B cell (primary cell): ENCODE results near the gene B3GAT3. TPM values are rescaled to one million over a fixed set of nuclear protein-coding genes. Genes with fewer than 3 reads are reported as not detected.

Experiments
- ATAC-seq: fragments of 200-7000 bp; cut with Tn5 transposase; one replicate; pipeline ENCODE4 v1.10.0; 2021; ENCODE audit warnings: low read depth, mild to moderate bottlenecking, moderate number of reproducible peaks, moderate library complexity
- CTCF ChIA-PET: fragments of 350-600 bp; sonication (Branson Sonifier 250); formaldehyde crosslinking; loops from one replicate; lab custom pipeline; 2021; ENCODE audit warnings: antibody characterized with exemption, inconsistent platforms; lab: Charles Lee
- POLR2A ChIA-PET: fragments of 350-600 bp; sonication (Branson Sonifier 250); formaldehyde crosslinking; loops from one replicate; lab custom pipeline; 2021; ENCODE audit warnings: antibody characterized with exemption; lab: Charles Lee
- DNase-seq: peaks from one replicate; pipeline ENCODE4 v3.0.0; 2013
- H2AFZ ChIP-seq: 2 replicates; pipeline ENCODE4 v1.6.1; 2012; ENCODE audit warnings: mild to moderate bottlenecking, low read depth, low read length; ENCODE audit not compliant: insufficient read depth, poor library complexity, severe bottlenecking
- H3K27ac ChIP-seq, 2 donors: 1 replicate in 1 of 2; 2 replicates in 1 of 2; pipeline ENCODE4 v1.5.1; 2012 to 2013; ENCODE audit warnings: low read length in 2 of 2, mild to moderate bottlenecking in 2 of 2, moderate library complexity in 1 of 2
- H3K27me3 ChIP-seq, 4 experiments: fragments of 200-600 bp in 1 of 4; sonication (generic) in 1 of 4; replicated peaks in 1 of 4; 1 replicate in 2 of 4; 2 replicates in 2 of 4; pipeline versions ENCODE4 v1.6.1 to v1.7.0; 2013 to 2016; ENCODE audit warnings: low read length in 3 of 4, mild to moderate bottlenecking in 2 of 4, mixed read lengths in 1 of 4, moderate library complexity in 1 of 4; ENCODE audit not compliant: insufficient read depth in 4 of 4, control insufficient read depth in 3 of 4; ENCODE audit errors: control extremely low read depth in 1 of 4
- H3K36me3 ChIP-seq, 2 experiments: replicated peaks in 1 of 2; 1 replicate in 1 of 2; 2 replicates in 1 of 2; pipeline versions ENCODE4 v1.6.1 to v1.7.1; 2013; ENCODE audit warnings: low read length in 1 of 2; ENCODE audit not compliant: insufficient read depth in 2 of 2, control insufficient read depth in 1 of 2; ENCODE audit errors: control extremely low read depth in 1 of 2, extremely low read depth in 1 of 2
- H3K4me1 ChIP-seq, 2 donors: fragments of 200-600 bp in 1 of 2; sonication (generic) in 1 of 2; 1 replicate in 1 of 2; 2 replicates in 1 of 2; pipeline versions ENCODE4 v1.5.1 to v1.6.1; 2013 to 2017; ENCODE audit warnings: low read length in 2 of 2; ENCODE audit not compliant: control insufficient read depth in 2 of 2, insufficient read depth in 2 of 2
- H3K4me2 ChIP-seq: replicated peaks from 2 replicates; pipeline ENCODE3; 2012; ENCODE audit warnings: mild to moderate bottlenecking, low read depth, low read length; ENCODE audit not compliant: poor library complexity, severe bottlenecking
- H3K4me3 ChIP-seq, 5 experiments: fragments of 200-600 bp in 1 of 5; sonication (generic) in 1 of 5; 1 replicate in 3 of 5; 2 replicates in 2 of 5; pipeline versions ENCODE4 v1.5.1 to v1.7.0; 2011 to 2016; ENCODE audit warnings: low read length in 4 of 5, mild to moderate bottlenecking in 4 of 5, low read depth in 2 of 5, control low read depth in 1 of 5, moderate library complexity in 1 of 5; ENCODE audit not compliant: insufficient read depth in 1 of 5; ENCODE audit errors: control extremely low read depth in 1 of 5, extremely low read depth in 1 of 5
- H3K79me2 ChIP-seq: fragments of 200-600 bp; sonication (generic); one replicate; pipeline ENCODE4 v1.6.0; 2016; ENCODE audit warnings: low read length; ENCODE audit not compliant: control insufficient read depth, insufficient read depth
- H3K9ac ChIP-seq: fragments of 200-600 bp; sonication (generic); 2 replicates; pipeline ENCODE4 v1.6.1; 2017; ENCODE audit warnings: mild to moderate bottlenecking, low read length, moderate library complexity
- H3K9me3 ChIP-seq, 3 donors: one replicate each; pipeline versions ENCODE4 v1.6.1 to v1.7.1; 2013; ENCODE audit warnings: low read length in 2 of 3; ENCODE audit not compliant: control insufficient read depth in 2 of 3, insufficient read depth in 1 of 3; ENCODE audit errors: control extremely low read depth in 1 of 3
- H4K20me1 ChIP-seq: 2 replicates; pipeline ENCODE4 v1.6.0; 2012; ENCODE audit warnings: mild to moderate bottlenecking, low read length; ENCODE audit not compliant: insufficient read depth, control insufficient read depth, poor library complexity, severe bottlenecking
- H3K27ac Mint-ChIP-seq: one replicate; pipeline ENCODE4 v1.8.0; 2021; ENCODE audit warnings: mixed read lengths
- H3K27me3 Mint-ChIP-seq: one replicate; pipeline ENCODE4 v1.8.0; 2021; ENCODE audit warnings: mixed read lengths
- H3K4me1 Mint-ChIP-seq: one replicate; pipeline ENCODE4 v1.8.0; 2021; ENCODE audit warnings: mixed read lengths
- H3K4me3 Mint-ChIP-seq: one replicate; pipeline ENCODE4 v1.8.0; 2021; ENCODE audit warnings: mixed read lengths
- H3K9me3 Mint-ChIP-seq: one replicate; pipeline ENCODE4 v1.8.0; 2022; ENCODE audit warnings: mixed read lengths; ENCODE audit not compliant: insufficient read depth
- EZH2 ChIP-seq: IDR thresholded peaks from 2 replicates; pipeline ENCODE4 v1.6.1; 2012; ENCODE audit warnings: borderline replicate concordance, low read depth, mild to moderate bottlenecking, moderate library complexity, low read length; ENCODE audit not compliant: insufficient read depth, poor library complexity, severe bottlenecking
- WGBS: methylation state at CpG from one replicate; pipeline ENCODE4 v1.1.5; 2013; ENCODE audit warnings: missing lambda C conversion rate; ENCODE audit not compliant: insufficient coverage; 5-methylcytosine and 5-hydroxymethylcytosine counted together
- intact Hi-C: fragments of 100-400 bp; cut with micrococcal nuclease; formaldehyde crosslinking; loops from one replicate; pipeline ENCODE4 v1.10.0; 2022
- polyA plus RNA-seq: library from polyadenylated mRNA; depleted of rRNA; stranded (reverse); fragments of >200 nt; gene quantifications from 2 replicates; pipeline ENCODE4 v1.2.3, GENCODE V29; 2012
- total RNA-seq, 2 donors: library from RNA; stranded (reverse); fragments of 120-200 nt in 1 of 2; gene quantifications; 1 replicate in 1 of 2; 2 replicates in 1 of 2; pipeline versions ENCODE4 v1.2.3 to v1.2.4, GENCODE V29; 2013 to 2022
- TF ChIP-seq, protein P1 (sequence below): fragments of 200-600 bp; IDR thresholded peaks from one replicate; pipeline ENCODE4 v1.8.0; 2022; ENCODE audit warnings: antibody characterized with exemption, mild to moderate bottlenecking

B3GAT3 gene
- total and polyA plus RNA-seq, 2 donors (not counting 1 experiment from before 2014, with no cell fraction given), result 66.6 to 89.3 TPM

DNA sequence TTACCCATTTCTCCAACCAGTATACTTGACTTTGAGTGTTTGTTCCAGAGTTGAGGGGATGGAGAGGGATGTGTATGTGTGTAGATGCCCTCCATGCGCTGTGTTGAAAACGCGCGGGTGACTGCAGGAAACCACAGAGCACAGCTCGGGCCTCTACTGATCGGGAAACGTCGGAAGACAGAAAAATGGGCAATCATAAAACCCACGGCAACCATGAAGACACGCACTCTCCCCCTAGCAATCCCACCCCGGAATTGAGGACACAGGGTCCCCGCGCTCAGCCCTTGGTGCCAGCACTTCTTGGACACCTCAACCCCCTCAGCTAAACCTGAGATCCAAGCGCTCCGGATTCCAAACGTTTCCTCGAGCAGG lies 49.4 kb upstream of the B3GAT3 start:
- peaks cover 53% of the 10 kb centered on the region for H3K4me1 Mint-ChIP-seq
- CTCF ChIA-PET, result interaction anchor here (0.8 to 2.5 kb wide), 11 partner anchors 10 to 187 kb away, joined by 3 to 13 read pairs (median 4); partner anchors contain the start of genes B3GAT3, EEF1G, INTS5 and TUT1

More for the DNA sequence above, 49.4 kb upstream of the B3GAT3 start:
- H3K79me2 ChIP-seq, result peaks cover 69% of the 10 kb centered on the region
- peak overlapping the region; percentile 56 to 71 for H3K27ac ChIP-seq
- Mint-ChIP-seq H3K27me3 (no peaks in the 10 kb centered on the region), H3K9me3 (no peaks in the 10 kb centered on the region), H3K4me3 (peak overlapping the region; percentile 100), H3K27ac (peak overlapping the region; percentile 97)
- under 1% methylated on average over 17 of the region's 17 CpGs for WGBS
- H3K27me3 ChIP-seq, result no peaks in the 10 kb centered on the region
- H3K9ac ChIP-seq, result peak overlapping the region; percentile 97
- H3K36me3 ChIP-seq, result peaks cover 3 to 22% of the 10 kb centered on the region in 2 experiments
- peaks cover 9% of the 10 kb centered on the region for H4K20me1 ChIP-seq
- peak overlapping the region; percentile 92 for H2AFZ ChIP-seq
- peak overlapping the region; percentile 94 for H3K4me2 ChIP-seq
- no peak for DNase-seq
- peaks cover 27 to 42% of the 10 kb centered on the region in 2 donors for H3K4me1 ChIP-seq
- POLR2A ChIA-PET, result interaction anchor here (0.7 to 2.8 kb wide), 18 partner anchors 9 to 184 kb away, joined by 3 to 21 read pairs (median 5); partner anchors contain the start of genes B3GAT3, EEF1G, GANAB and HNRNPUL2
- intact Hi-C loops, result loop anchor here (1.0 to 2.0 kb wide), 5 partner anchors 8 to 210 kb away; partner anchors contain the start of genes GANAB, HNRNPUL2, INTS5 and SLC3A2
- H3K9me3 ChIP-seq, result no peaks in the 10 kb centered on the region
- TF ChIP-seq EZH2, result no peak
- TF ChIP-seq, protein P1, sequence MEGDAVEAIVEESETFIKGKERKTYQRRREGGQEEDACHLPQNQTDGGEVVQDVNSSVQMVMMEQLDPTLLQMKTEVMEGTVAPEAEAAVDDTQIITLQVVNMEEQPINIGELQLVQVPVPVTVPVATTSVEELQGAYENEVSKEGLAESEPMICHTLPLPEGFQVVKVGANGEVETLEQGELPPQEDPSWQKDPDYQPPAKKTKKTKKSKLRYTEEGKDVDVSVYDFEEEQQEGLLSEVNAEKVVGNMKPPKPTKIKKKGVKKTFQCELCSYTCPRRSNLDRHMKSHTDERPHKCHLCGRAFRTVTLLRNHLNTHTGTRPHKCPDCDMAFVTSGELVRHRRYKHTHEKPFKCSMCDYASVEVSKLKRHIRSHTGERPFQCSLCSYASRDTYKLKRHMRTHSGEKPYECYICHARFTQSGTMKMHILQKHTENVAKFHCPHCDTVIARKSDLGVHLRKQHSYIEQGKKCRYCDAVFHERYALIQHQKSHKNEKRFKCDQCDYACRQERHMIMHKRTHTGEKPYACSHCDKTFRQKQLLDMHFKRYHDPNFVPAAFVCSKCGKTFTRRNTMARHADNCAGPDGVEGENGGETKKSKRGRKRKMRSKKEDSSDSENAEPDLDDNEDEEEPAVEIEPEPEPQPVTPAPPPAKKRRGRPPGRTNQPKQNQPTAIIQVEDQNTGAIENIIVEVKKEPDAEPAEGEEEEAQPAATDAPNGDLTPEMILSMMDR, result no peak
- ATAC-seq, result peak; percentile 14
- peak overlapping the region; percentile 85 to 97 (median 87) for H3K4me3 ChIP-seq
